GM12891 (cell line): ENCODE data around the gene MSI2.

Experiments used
- PAX5 ChIP-seq: IDR thresholded peaks from 2 replicates; pipeline ENCODE4 v1.6.1; 2011; ENCODE audit warnings: low read length, moderate library complexity, mild to moderate bottlenecking; ENCODE audit not compliant: insufficient read depth, severe bottlenecking
- POLR2A ChIP-seq: IDR thresholded peaks from 2 replicates; pipeline ENCODE4 v1.6.1; 2011; ENCODE audit warnings: low read depth, low read length, control low read depth
- POLR2AphosphoS5 ChIP-seq: IDR thresholded peaks from 2 replicates; pipeline ENCODE4 v1.6.1; 2011; ENCODE audit warnings: low read depth, low read length, control low read depth
- POU2F2 ChIP-seq: IDR thresholded peaks from 2 replicates; pipeline ENCODE4 v1.6.1; 2011; ENCODE audit warnings: low read depth, mild to moderate bottlenecking, control low read depth, low read length, moderate library complexity
- SPI1 ChIP-seq: IDR thresholded peaks from 2 replicates; pipeline ENCODE4 v1.6.1; 2011; ENCODE audit warnings: low read depth, low read length, control low read depth
- TAF1 ChIP-seq: IDR thresholded peaks from 2 replicates; pipeline ENCODE4 v1.6.1; 2011; ENCODE audit warnings: low read depth, low read length, control low read depth

DNA sequence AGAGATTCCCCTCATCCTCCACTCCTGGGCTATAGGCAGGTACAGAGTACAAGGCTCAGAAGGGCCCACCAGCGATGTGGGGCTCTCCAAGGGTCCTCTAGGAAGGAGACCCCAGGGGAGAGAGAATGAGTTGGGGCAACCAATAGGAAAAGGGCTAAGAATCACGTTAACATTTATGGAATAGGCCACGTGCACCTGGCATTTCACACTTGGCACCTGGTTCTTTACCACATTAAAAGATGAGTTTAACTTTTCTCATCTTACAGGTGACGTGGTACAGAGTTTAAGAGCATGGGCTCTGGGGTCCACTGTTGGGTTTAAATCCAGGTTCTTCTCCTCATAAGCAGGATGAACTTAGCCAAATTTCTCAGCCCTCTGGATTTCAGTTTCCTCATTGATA lies 245.7 kb downstream of the MSI2 start:
- TF ChIP-seq SPI1: no peak
- no peak for TF ChIP-seq POLR2A
- TF ChIP-seq POLR2AphosphoS5: no peak
- no peak for TF ChIP-seq TAF1
- TF ChIP-seq PAX5: no peak
- TF ChIP-seq POU2F2: no peak
